ENCODE measurements around the gene SDK1.

Gene SDK1

GRCh38 chr7:4003503-4003902 lies 702.5 kb downstream of the SDK1 start:
- no peak for ATAC-seq

GRCh38 chr7:4006687-4007086 lies 705.6 kb downstream of the SDK1 start:
- Mint-ChIP-seq H3K36me3 (no peaks in the 10 kb centered on the region), H3K4me1 (no peaks in the 10 kb centered on the region), H3K27ac (no peak overlapping the region), H3K4me3 (no peak overlapping the region), H3K9me3 (no peaks in the 10 kb centered on the region)
- DNase-seq (ENCODE audit: low spot score in 2 of 2), result no peak
- no peak for ATAC-seq

More at GRCh38 chr7:4003503-4003902, 702.5 kb downstream of the SDK1 start:
- Mint-ChIP-seq H3K9me3 (no peaks in the 10 kb centered on the region), H3K27ac (no peak overlapping the region), H3K4me3 (no peak overlapping the region), H3K36me3 (no peaks in the 10 kb centered on the region), H3K4me1 (no peaks in the 10 kb centered on the region)
- DNase-seq (ENCODE audit: low spot score in 2 of 2), result no peak

GRCh38 chr7:4009211-4010060 lies 708.4 kb downstream of the SDK1 start:
- no peak for DNase-seq (ENCODE audit: low spot score in 2 of 2)
- no peak overlapping the region for H3K27ac Mint-ChIP-seq
- H3K4me1 Mint-ChIP-seq, result no peaks in the 10 kb centered on the region
- no peak overlapping the region for H3K4me3 Mint-ChIP-seq
- ATAC-seq, result no peak
- H3K9me3 Mint-ChIP-seq, result no peaks in the 10 kb centered on the region
- no peaks in the 10 kb centered on the region for H3K36me3 Mint-ChIP-seq

GRCh38 chr7:4010061-4010605 lies 709.1 kb downstream of the SDK1 start:
- Mint-ChIP-seq H3K4me1 (no peaks in the 10 kb centered on the region), H3K9me3 (no peaks in the 10 kb centered on the region), H3K4me3 (no peak overlapping the region), H3K27ac (no peak overlapping the region), H3K36me3 (no peaks in the 10 kb centered on the region)
- ATAC-seq (no peak), DNase-seq (ENCODE audit: low spot score in 2 of 2) (no peak)

GRCh38 chr7:4010923-4011656 lies 710.0 kb downstream of the SDK1 start:
- Mint-ChIP-seq H3K4me1 (no peaks in the 10 kb centered on the region), H3K27ac (no peak overlapping the region), H3K4me3 (no peak overlapping the region), H3K9me3 (no peaks in the 10 kb centered on the region), H3K36me3 (no peaks in the 10 kb centered on the region)
- ATAC-seq (no peak), DNase-seq (ENCODE audit: low spot score in 2 of 2) (no peak)

GRCh38 chr7:4013793-4014192 lies 712.7 kb downstream of the SDK1 start:
- no peak for DNase-seq (ENCODE audit: low spot score in 2 of 2)
- Mint-ChIP-seq H3K36me3 (no peaks in the 10 kb centered on the region), H3K4me1 (no peaks in the 10 kb centered on the region), H3K4me3 (no peak overlapping the region), H3K27ac (no peak overlapping the region), H3K9me3 (peaks cover 3% of the 10 kb centered on the region)
- no peak for ATAC-seq

- Mint-ChIP-seq H3K36me3 (no peaks in the 10 kb centered on the region), H3K9me3 (peaks cover 3% of the 10 kb centered on the region), H3K4me3 (no peak overlapping the region), H3K27ac (no peak overlapping the region), H3K4me1 (no peaks in the 10 kb centered on the region)
- ATAC-seq (no peak), DNase-seq (ENCODE audit: low spot score in 2 of 2) (no peak)
Measured at GRCh38 chr7:4014346-4015050, 713.4 kb downstream of the SDK1 start.

GRCh38 chr7:4015371-4015770 lies 714.3 kb downstream of the SDK1 start:
- H3K4me1 Mint-ChIP-seq, result no peaks in the 10 kb centered on the region
- no peaks in the 10 kb centered on the region for H3K36me3 Mint-ChIP-seq
- H3K4me3 Mint-ChIP-seq, result no peak overlapping the region
- H3K27ac Mint-ChIP-seq, result no peak overlapping the region
- ATAC-seq, result no peak
- H3K9me3 Mint-ChIP-seq, result peaks cover 3% of the 10 kb centered on the region
- DNase-seq (ENCODE audit: low spot score in 2 of 2), result no peak

- Mint-ChIP-seq H3K36me3 (no peaks in the 10 kb centered on the region), H3K9me3 (peaks cover 5% of the 10 kb centered on the region), H3K4me3 (no peak overlapping the region), H3K27ac (no peak overlapping the region), H3K4me1 (no peaks in the 10 kb centered on the region)
- no peak for DNase-seq (ENCODE audit: low spot score in 2 of 2)
- no peak for ATAC-seq
Measured at GRCh38 chr7:4015996-4016395, 714.9 kb downstream of the SDK1 start.

GRCh38 chr7:4017081-4017480 lies 716.0 kb downstream of the SDK1 start:
- no peaks in the 10 kb centered on the region for H3K4me1 Mint-ChIP-seq
- H3K36me3 Mint-ChIP-seq, result no peaks in the 10 kb centered on the region
- ATAC-seq (no peak), DNase-seq (ENCODE audit: low spot score in 2 of 2) (no peak)
- no peak overlapping the region for H3K27ac Mint-ChIP-seq
- H3K4me3 Mint-ChIP-seq, result no peak overlapping the region
- H3K9me3 Mint-ChIP-seq, result peaks cover 5% of the 10 kb centered on the region

GRCh38 chr7:4017785-4018184 lies 716.7 kb downstream of the SDK1 start:
- no peak for ATAC-seq
- no peak overlapping the region for H3K27ac Mint-ChIP-seq
- H3K36me3 Mint-ChIP-seq, result no peaks in the 10 kb centered on the region
- peaks cover 5% of the 10 kb centered on the region for H3K9me3 Mint-ChIP-seq
- H3K4me3 Mint-ChIP-seq, result no peak overlapping the region
- H3K4me1 Mint-ChIP-seq, result no peaks in the 10 kb centered on the region
- no peak for DNase-seq (ENCODE audit: low spot score in 2 of 2)

- ATAC-seq (no peak), DNase-seq (ENCODE audit: low spot score in 2 of 2) (no peak)
- peaks cover 5% of the 10 kb centered on the region for H3K9me3 Mint-ChIP-seq
- H3K27ac Mint-ChIP-seq, result no peak overlapping the region
- no peaks in the 10 kb centered on the region for H3K4me1 Mint-ChIP-seq
- no peaks in the 10 kb centered on the region for H3K36me3 Mint-ChIP-seq
- no peak overlapping the region for H3K4me3 Mint-ChIP-seq
Measured at GRCh38 chr7:4018601-4019316, 717.7 kb downstream of the SDK1 start.

GRCh38 chr7:4020086-4020485 lies 719.0 kb downstream of the SDK1 start:
- ATAC-seq, result no peak
- peaks cover 5% of the 10 kb centered on the region for H3K9me3 Mint-ChIP-seq
- H3K27ac Mint-ChIP-seq, result no peak overlapping the region
- no peak overlapping the region for H3K4me3 Mint-ChIP-seq
- no peak for DNase-seq (ENCODE audit: low spot score in 2 of 2)
- H3K4me1 Mint-ChIP-seq, result no peaks in the 10 kb centered on the region
- H3K36me3 Mint-ChIP-seq, result no peaks in the 10 kb centered on the region

- Mint-ChIP-seq H3K27ac (no peak overlapping the region), H3K36me3 (no peaks in the 10 kb centered on the region), H3K4me3 (no peak overlapping the region), H3K4me1 (no peaks in the 10 kb centered on the region), H3K9me3 (peaks cover 5% of the 10 kb centered on the region)
- DNase-seq (ENCODE audit: low spot score in 2 of 2) (no peak), ATAC-seq (no peak)
Measured at GRCh38 chr7:4021413-4021812, 720.4 kb downstream of the SDK1 start.

GRCh38 chr7:4022265-4022664 lies 721.2 kb downstream of the SDK1 start:
- Mint-ChIP-seq H3K9me3 (peaks cover 5% of the 10 kb centered on the region), H3K4me3 (no peak overlapping the region), H3K4me1 (no peaks in the 10 kb centered on the region), H3K36me3 (no peaks in the 10 kb centered on the region), H3K27ac (no peak overlapping the region)
- DNase-seq (ENCODE audit: low spot score in 2 of 2), result no peak
- no peak for ATAC-seq

All from stimulated activated effector memory CD8-positive, alpha-beta T cell treated with anti-CD3 and anti-CD28 coated beads, Interleukin-12 subunit alpha, Interleukin-12 subunit beta, amount 100 ng/mL, for 72 hours (primary cell).